Measurements from ENCODE around the gene IGSF3.

GRCh38 chr1:116686723-116687352, 19.3 kb upstream of the IGSF3 start:
- TF ChIP-seq CTCF (IDR thresholded peaks at IDR 0.05) (no peak), POLR2A (IDR thresholded peaks at IDR 0.05) (no peak)

Data from testis (tissue), 2 donors.